ENCODE results near the gene RCOR3.
"Not testable (repeated sequence)": the region's sequence is repeated elsewhere in the genome, so short reads cannot be mapped to it uniquely, and the experiment has no call there.

RCOR3 gene

DNA sequence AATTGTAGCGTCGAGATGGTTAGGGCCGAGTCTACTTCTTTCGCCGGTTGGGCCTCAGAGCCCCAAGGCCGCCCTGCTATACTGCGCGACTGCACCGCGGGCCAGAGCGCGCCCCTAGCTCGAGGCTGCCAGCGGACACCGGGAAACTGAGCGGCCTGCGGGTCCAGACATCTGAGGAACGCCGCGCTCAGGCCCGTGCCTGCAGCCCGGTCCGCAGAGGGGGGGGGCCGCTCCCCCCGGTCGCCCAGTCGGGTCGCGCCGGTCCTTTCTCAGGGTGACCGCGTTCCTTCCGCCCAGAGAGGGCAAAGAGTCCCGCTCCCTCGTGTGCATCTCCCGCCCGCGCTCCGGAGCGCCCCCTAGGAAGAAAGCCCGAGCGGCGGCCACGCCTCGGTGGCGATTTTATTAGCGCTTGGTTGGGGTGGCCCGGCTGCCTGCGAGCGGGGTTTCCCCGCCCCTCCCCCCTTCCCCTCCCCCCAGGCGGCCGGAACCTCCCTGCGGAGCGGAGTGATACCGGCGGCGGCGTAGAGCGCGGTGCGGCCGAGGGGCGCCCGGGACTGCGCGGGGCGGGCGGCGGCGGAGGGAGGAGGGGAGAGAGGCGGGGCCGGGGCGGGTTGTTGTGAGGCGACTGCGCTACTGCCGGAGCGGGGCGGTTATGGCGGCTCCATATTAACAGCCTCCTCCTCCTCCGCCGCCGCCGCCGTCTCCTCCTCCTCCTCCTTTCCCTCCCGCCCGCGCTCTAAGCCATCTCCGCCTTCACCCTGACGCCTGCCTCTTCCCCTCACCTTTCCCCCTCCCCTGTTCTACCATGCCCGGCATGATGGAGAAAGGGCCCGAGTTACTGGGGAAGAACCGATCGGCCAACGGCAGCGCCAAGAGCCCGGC is at the start of gene RCOR3:
Gene RCOR3 (plus strand): TSS at position 611 of the 882 bp plus-strand sequence. CDS start 195 bp downstream, at position 806.
- peak; percentile 96 for DNase-seq

DNA sequence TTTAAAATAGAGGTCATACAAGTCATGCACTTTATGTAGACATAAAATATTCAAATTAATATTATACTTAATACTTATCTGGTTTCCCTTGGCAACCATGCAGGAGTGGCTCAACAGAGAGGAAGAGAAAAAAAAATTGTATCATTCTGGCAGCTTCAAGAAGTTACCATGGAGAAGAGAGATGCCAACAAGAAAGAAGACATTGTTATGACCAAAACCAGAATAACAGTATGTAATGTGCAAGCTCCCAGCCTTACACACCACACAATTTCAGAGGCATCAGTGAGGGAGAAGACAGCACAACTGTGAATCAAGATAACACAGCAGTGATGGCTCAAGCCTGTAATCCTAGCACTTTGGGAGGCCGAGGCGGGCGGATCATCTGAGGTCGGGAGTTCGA is 49.1 kb upstream of the RCOR3 start:
- no peak for DNase-seq

DNA sequence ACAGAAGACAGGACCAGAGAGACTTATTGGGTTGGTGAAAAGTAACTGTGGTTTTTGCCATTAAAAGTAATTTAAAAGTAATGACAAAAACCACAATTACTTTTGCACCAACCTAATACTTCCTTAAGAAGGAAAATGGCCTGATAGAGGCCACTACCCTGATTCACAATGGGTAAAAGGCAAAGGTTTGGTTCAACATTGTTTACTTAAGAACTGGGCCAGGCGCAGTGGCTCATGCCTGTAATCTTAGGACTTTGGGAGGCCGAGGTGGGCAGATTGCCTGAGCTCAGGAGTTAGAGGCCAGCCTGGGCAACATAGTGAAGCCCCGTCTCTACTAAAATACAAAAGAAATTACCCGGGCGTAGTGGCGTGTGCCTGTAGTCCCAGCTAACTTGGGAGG is 48.2 kb upstream of the RCOR3 start:
- DNase-seq = no peak

DNA sequence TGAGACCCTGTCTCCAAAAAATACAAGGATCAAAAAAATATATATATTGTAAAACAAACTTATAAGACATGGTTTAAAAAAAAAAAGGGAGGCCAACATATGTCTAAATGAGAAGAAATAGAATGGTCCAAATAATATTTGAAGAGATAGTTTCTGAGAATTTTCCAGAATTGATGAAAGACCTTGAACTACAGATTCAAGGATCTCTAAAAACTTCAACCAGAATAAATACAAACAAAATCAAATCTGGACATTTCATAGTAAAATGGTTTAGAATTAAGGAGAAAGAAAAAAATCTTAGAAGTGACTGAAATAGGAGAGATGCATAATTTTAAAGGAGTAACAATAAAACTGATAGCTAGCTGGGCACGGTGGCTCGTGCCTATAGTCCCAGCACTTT is 45.5 kb upstream of the RCOR3 start:
- no peak for DNase-seq

DNA sequence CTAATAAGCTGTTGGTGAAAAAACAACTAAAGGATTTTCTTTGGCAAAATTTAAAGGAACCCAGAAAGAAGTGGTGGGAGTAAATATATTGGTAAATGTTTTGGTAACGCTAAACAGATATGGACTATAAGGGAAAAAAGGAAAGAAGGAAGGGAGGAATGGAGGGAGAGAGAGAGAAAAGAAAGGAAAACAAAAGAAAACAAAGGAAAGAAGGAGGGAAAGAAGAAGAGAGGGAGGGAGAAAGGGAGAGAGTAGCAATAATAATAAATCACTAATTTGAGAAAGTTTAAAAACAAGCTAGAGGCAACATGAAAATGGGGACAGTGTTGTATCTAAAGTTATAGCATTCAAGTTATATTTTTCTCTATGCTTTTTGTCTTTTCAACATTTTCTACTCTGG is 43.6 kb upstream of the RCOR3 start:
- no peak for DNase-seq

DNA sequence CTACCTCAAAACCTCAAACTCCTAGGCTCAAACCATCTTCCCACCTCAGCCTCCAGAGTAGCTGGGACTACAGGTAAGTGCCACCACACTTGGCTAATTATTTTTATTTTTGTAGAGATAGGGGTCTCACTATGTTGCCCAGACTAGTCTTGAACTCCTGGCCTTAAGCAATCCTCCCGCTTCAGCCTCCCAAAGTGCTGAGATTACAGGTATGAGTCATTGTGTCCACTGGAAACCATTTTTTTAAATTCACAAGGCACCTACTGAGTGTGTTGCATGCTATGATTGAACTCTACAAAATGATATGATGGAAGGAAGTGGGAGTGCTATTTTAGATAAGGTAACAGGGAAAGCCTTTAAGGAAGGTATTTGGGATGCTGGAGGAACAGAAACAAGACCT is 41.8 kb upstream of the RCOR3 start:
- DNase-seq = no peak

DNA sequence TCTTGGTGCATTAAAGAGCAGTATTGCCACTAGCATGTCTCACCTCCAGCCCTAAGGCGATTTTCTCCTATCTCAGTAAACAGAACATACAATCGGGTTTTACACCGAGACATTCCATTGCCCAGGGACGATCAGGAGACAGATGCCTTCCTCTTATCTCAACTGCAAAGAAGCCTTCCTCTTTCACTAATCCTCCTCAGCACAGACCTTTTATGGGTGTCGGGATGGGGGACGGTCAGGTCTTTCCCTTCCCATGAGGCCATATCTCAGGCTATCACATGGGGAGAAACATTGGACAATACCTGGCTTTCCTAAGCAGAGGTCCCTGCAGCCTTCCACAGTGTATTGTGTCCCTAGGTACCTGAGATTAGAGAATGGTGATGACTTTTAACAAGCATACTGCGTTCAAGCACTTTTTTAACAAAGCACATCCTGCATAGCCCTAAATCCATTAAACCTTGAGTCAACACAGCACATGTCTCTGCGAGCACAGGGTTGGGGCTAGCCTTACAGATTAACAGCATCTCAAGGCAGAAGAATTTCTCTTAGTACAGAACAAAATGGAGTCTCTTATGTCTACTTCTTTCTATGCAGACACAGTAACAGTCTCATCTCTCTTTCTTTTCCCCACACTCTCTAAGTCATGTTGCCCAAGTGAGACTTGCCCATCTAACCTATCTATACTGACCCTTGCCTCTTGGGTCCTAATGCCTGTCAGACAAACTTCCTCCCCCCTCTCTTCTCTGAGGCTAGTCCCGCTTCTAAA is 36.5 kb upstream of the RCOR3 start:
- not testable (repeated sequence) for DNase-seq

DNA sequence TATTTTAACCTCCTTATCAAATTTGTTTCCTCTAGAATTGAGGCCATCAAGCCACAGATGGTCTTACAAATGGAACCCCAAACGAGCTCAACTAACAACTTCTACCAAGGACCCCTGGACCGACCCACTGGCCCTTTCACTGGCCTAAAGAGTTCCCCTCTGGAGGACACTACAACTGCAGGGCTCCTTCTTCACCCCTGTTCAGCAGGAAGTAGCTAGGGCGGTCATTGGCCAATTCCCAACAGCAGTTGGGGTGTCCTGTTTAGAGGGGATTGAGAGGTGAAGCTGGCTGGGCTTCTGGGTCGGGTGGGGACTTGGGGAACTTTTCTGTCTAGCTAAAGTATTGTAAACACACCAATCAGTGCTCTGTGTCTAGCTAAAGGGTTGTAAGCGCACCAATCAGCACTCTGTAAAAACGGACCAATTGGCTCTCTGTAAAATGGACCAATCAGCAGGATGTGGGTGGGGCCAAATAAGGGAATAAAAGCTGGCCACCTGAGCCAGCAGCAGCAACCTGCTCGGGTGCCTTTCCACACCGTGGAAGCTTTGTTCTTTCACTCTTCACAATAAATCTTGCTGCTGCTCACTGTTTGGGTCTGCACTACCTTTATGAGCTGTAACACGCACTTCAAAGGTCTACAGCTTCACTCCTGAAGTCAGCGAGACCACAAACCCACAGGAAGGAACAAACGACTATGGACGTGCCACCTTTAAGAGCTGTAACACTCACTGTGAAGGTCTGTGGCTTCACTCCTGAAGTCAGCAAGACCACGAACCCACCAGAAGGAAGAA is 30.4 kb upstream of the RCOR3 start:
- peak; percentile 56 for DNase-seq

DNA sequence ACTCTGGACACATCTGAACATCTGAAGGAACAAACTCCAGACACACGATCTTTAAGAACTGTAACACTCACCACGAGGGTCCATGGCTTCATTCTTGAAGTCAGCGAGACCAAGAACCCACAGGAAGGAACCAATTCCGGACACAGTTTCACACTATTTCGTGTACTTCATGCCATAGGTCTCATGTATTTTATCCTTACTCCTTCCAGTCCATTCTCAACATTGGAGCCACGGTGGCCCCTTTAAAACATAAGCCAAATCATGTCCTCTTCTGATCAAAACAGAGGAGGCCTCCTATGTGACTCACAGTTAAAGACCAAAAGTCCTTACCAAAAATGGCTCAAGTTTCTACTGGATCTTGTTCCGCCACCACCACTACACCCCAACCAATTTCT is 29.8 kb upstream of the RCOR3 start:
- DNase-seq = no peak

DNA sequence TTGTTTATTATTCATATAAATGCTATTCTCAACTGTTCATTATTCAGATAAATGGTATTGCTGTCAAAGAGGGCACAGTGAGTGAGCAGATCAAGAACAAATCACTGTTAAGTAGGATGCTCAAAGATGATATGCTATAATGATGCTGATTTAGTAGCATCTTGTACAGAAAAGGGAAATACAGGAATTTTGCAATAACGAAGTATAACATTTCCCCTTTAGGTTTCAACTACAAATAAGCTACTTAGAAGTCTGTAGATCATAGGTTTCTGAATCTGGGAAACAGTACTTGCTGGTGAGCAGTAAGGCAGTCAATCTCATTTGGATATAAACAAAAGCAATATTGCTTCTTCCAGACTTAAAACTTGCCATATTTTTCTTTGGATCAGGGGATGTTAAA is 27.3 kb upstream of the RCOR3 start:
- no peak for DNase-seq

DNA sequence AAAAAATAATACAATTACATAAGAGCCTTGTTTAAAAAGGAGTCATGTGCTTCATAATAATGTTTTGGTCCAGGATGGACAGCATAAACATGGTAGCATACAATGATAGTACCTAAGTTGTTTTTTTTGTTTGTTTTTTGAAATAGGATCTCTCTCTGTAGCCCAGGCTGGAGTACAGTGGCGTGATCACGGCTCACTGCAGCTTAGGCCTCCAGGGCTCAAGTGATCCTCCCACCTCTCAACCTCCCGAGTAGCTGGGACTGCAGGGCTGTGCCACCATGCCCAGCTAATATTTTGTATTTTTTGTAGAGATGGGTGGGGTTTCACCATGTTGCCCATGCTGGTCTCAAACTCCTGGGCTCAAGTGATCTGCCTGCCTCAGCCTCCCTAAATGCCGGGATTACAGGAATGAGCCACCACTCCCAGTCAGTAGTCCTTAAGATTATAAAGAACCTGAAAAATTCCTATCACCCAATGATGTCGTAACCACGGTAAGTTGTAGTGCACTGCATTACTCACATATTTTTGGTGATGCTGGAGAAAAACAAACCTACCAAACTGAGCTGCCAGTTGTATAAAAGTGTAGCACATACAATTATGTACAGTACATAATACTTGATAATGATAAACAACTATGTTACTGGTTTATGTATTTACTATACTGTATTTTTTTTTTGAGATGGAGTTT is 22.4 kb upstream of the RCOR3 start:
- DNase-seq = no peak

DNA sequence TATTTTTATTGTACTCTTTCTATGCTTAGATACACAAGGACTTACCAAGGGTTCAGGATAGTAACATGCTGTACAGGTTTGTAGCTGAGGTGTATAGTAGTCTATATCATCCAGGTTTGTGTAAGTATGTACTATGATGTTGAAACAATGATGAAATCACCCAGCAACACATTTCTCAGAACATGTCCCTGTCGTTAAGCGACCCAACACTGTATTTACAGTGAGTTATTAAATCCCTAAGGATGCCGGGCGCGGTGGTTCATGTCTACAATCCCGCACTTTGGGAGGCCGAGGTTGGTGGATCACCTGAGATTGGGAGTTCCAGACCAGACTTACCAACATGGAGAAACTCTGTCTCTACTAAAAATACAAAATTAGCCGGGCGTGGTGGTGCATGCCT is 21.6 kb upstream of the RCOR3 start:
- peak; percentile 17 for DNase-seq

DNA sequence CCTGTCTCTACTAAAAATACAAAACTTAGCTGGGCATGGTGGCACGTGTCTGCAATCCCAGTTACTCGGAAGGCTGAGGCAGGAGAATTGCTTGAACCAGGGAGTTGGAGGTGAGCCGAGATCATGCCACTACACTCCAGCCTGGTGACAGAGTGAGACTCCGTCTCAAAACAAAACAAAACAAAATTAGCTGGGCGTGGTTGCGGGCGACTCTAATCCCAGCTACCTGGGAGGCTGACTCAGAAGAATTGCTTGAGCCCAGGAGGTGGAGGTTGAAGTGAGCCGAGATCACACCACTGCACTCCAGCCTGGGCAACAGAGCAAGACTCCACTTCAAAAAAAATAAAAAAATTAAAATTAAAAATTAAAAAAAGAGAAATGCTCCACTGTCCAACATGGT is 18.6 kb upstream of the RCOR3 start:
- not testable (repeated sequence) for DNase-seq

DNA sequence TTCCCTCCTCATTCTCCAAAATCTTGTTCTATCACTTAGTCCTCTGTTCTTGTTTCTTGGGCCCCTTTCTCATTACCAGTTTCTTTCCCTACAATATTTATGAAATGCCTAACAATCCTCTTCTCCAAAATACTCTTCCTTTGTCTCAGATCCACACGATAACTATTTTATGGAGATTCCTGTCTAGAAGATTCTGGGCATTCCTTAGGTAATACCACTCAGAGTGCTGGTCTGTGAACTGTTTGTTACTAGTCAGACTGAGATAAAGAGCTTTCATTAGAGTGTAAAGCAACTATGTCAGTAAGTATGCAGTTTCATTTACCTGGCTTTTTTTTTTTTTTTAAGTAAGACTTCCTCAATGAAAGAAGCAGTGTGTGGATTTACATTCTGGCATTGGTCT is 18.1 kb upstream of the RCOR3 start:
- DNase-seq = no peak

DNA sequence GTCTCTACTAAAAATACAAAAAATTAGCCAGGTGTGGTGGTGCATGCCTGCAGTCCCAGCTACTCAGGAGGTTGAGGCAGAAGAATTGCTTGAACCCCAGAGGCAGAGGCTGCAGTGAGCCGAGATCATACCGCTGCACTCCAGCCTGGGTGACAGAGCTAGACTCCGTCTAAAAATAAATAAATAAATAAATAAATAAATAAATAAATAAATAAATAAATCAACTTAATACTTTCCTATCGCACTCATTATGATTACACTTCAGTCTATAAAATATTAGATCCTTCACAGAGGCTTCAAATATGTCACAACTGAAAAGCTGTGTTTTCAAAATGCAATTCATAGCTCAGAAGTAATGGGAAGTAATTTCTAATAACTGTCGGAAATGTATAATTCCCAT is 15.5 kb upstream of the RCOR3 start:
- DNase-seq = not testable (repeated sequence)

DNA sequence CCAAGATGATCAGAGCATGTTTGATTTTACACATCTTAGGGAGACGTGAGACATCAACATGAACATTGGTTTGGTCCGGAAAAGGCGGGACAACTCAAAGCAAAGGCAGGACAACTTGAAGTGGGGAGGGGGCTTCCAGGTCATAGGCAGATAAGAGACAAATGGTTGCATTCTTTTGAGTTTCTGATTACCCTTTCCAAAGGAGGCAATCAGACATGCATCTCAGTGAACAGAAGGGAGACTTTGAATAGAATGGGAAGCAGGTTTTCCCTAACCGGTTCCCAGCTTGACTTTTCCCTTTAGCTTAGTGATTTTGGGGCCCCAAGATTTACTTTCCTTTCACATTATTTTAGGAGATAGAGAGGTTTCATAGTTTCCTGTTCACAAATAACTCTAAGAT is 12.6 kb upstream of the RCOR3 start:
- DNase-seq = not testable (repeated sequence)

DNA sequence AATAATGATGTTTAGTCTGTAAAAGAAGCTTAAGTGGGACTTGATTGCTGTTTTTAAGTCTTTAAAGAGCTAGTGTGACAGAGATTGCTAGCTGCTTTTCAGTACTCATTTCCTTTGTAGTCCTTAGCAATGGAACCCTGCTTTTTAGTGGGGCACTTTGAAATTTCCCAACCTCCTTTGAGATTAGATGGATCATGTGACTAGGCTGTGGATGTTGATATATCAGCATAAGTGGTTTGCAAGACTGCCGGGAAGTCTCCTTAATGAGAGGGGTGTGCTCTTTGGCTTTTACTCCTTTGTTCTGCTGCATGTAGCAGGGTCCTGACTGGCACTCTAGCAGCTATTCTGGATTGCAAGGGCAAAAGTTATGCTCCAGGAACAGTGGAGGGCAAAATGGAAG is 11.2 kb upstream of the RCOR3 start:
- no peak for DNase-seq

DNA sequence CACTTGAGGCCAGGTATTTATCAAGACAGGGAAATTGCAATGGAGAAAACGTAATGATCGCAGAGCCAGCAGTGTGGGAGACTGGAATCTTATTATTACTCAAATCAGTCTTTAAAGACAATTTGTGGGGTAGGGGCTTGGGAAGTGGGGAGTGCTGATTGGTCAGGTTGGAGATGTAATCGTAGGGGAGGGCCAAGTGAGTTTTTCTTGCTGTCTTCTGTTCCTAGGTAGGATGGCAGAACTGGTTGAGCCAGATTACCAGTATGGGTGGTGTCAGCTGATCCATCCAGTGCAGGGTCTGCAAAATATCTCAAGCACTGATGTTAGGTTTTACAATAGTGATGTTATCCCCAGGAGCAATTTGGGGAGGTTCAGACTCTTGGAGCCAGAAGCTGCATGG is 9.6 kb upstream of the RCOR3 start:
- DNase-seq = not testable (repeated sequence)

DNA sequence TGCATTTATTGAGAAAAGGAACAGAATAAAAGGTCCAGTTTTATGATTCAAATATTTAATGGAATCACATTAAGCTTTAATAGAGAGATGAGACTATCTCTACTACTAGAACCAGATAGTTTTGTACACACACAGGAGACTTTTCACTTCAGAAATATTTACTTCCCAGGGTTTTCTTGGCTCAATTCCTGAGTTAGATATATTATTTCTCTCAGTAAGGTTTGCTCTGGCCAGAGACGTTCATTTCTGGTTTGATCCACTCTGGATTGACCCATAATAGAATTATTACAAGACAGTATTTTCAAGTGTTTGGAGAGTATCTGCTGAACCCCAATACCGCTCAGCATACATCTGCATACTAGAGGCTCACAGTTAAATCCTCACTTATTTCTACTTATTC is 1.3 kb upstream of the RCOR3 start:
- DNase-seq = no peak

DNA sequence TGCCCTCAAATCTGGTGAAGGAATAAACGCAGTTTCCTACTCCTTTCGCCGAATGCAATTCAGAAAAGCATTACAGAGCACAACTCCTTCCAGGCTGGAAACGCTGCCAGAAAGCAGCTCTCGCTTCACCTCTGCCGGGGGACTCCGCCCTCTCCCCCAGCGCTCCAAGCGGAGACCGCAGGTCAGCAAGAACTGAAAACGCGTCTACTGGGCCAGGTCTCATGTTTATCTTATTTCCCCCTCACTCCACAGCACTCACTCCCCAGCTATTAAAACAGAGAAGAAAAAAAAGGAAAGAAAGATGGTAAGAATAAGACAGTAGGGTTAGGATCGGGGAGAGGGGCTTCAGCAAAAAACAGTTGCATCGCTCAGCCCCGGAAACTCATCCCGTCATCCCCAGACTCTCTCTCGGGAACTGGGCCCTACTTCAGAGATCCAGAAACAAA is 833 bp upstream of the RCOR3 start:
- peak; percentile 78 for DNase-seq

DNA sequence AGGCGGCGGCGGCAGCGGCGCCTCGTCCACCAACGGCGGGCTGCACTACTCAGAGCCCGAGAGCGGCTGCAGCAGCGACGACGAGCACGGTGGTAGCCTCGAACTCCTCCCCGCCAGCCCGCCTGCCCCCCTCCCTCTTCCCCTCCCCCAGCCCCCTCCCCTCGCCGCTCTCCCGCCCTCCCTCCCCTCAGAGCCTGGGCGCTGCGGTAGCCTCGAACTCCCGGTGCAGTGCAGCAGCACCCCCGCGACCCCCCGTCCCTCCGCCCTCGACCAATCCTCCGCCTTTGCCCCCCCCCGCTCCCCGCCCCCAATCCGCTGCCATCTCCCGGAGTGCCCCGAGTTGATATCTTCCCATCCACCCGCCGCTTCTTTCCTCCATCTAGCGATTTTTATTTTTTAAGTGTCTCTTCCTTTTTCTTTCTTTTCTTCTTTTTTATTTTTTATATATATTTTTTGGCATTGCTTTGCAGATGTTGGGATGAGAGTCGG is 516 bp downstream of the RCOR3 start:
- no peak for DNase-seq

All from activated CD8-positive, alpha-beta memory T cell treated with anti-CD3 and anti-CD28 coated beads, Interleukin-2, amount 50 U/mL, for 48 hours (primary cell).